Spinal cord (tissue), 10 donors: ENCODE measurements around the gene FBXO36. TPM values are rescaled to one million over a fixed set of nuclear protein-coding genes. Genes with fewer than 3 reads are reported as not detected.
"Not testable (repeated sequence)": the region's sequence is repeated elsewhere in the genome, so short reads cannot be mapped to it uniquely, and the experiment has no call there.

Experiments used
- DNase-seq, 6 donors: peaks; one replicate each; pipeline versions ENCODE4 v3.0.0 to v3.0.0-alpha.2; 2013 to 2015; ENCODE audit warnings: low spot score in 6 of 6, low read depth in 4 of 6
- H3K27ac ChIP-seq: one replicate; pipeline ENCODE4 v1.5.1; 2013; ENCODE audit warnings: low read depth, low read length, control low read depth
- H3K27me3 ChIP-seq: one replicate; pipeline ENCODE4 v1.6.1; 2013; ENCODE audit warnings: low read length; ENCODE audit not compliant: control insufficient read depth, insufficient read depth
- H3K36me3 ChIP-seq: one replicate; pipeline ENCODE4 v1.6.1; 2013; ENCODE audit warnings: low read length; ENCODE audit not compliant: control insufficient read depth, insufficient read depth
- H3K4me1 ChIP-seq: one replicate; pipeline ENCODE4 v1.6.1; 2013; ENCODE audit warnings: low read length; ENCODE audit not compliant: control insufficient read depth, insufficient read depth
- H3K4me3 ChIP-seq: one replicate; pipeline ENCODE4 v1.5.1; 2013; ENCODE audit warnings: low read depth, low read length, control low read depth
- H3K9me3 ChIP-seq: one replicate; pipeline ENCODE4 v1.6.1; 2013; ENCODE audit warnings: low read length; ENCODE audit not compliant: control insufficient read depth, insufficient read depth
- WGBS: methylation state at CpG from one replicate; pipeline ENCODE4 v1.1.5; 2013; ENCODE audit warnings: missing lambda C conversion rate; ENCODE audit not compliant: insufficient coverage; 5-methylcytosine and 5-hydroxymethylcytosine counted together
- polyA plus RNA-seq, 2 donors: library from polyadenylated mRNA; unstranded; fragments of 120-200 nt; gene quantifications; one replicate each; pipeline ENCODE4 v1.2.1, GENCODE V29; 2013; ENCODE audit not compliant: insufficient read length in 2 of 2
- total RNA-seq, 2 donors: library from RNA; depleted of rRNA in 1 of 2; stranded (reverse); fragments of 120-200 nt in 1 of 2; fragments of >200 nt in 1 of 2; gene quantifications; one replicate each; pipeline versions ENCODE4 v1.2.3 to v1.2.4, GENCODE V29; 2013 to 2014
- donor health status: healthy.

FBXO36 gene
- total and polyA plus RNA-seq, 4 donors = 6.8 to 10.6 (median 9.3) TPM

GRCh38 chr2:229952256-229952835 is 30.0 kb downstream of the FBXO36 start:
- DNase-seq = no peak
- Histone ChIP-seq H3K27ac (no peak overlapping the region), H3K4me3 (no peak overlapping the region), H3K27me3 (no peaks in the 10 kb centered on the region), H3K36me3 (no peaks in the 10 kb centered on the region), H3K9me3 (no peaks in the 10 kb centered on the region), H3K4me1 (no peaks in the 10 kb centered on the region)
- WGBS = 87% methylated on average over 5 of the region's 6 CpGs

- Histone ChIP-seq H3K27ac (no peak overlapping the region), H3K36me3 (no peaks in the 10 kb centered on the region), H3K27me3 (no peaks in the 10 kb centered on the region), H3K4me3 (no peak overlapping the region), H3K9me3 (no peaks in the 10 kb centered on the region), H3K4me1 (no peaks in the 10 kb centered on the region)
- WGBS = no CpG with 5 or more reads among the region's 1 CpG
- no peak for DNase-seq
Observed at GRCh38 chr2:229955663-229956062, 33.4 kb downstream of the FBXO36 start.

- WGBS = 74% methylated on average over 2 of the region's 3 CpGs
- no peak for DNase-seq
- H3K9me3 ChIP-seq = no peaks in the 10 kb centered on the region
- H3K27me3 ChIP-seq = no peaks in the 10 kb centered on the region
- no peaks in the 10 kb centered on the region for H3K4me1 ChIP-seq
- H3K4me3 ChIP-seq = no peak overlapping the region
- H3K27ac ChIP-seq = no peak overlapping the region
- no peaks in the 10 kb centered on the region for H3K36me3 ChIP-seq
Observed at GRCh38 chr2:229956491-229956890, 34.2 kb downstream of the FBXO36 start.

- not testable (repeated sequence) for H3K27ac ChIP-seq, H3K36me3 ChIP-seq, H3K4me3 ChIP-seq, DNase-seq, H3K27me3 ChIP-seq, H3K4me1 ChIP-seq, H3K9me3 ChIP-seq
- WGBS = 100% methylated on average over 2 of the region's 9 CpGs
Observed at GRCh38 chr2:229963596-229963995, 41.3 kb downstream of the FBXO36 start.

GRCh38 chr2:229969921-229970320 is 47.6 kb downstream of the FBXO36 start:
- H3K4me3 ChIP-seq = no peak overlapping the region
- no CpG with 5 or more reads among the region's 3 CpGs for WGBS
- no peaks in the 10 kb centered on the region for H3K4me1 ChIP-seq
- no peaks in the 10 kb centered on the region for H3K27me3 ChIP-seq
- peak in 1 of 6 donors; percentile 76 for DNase-seq
- no peaks in the 10 kb centered on the region for H3K36me3 ChIP-seq
- no peak overlapping the region for H3K27ac ChIP-seq
- no peaks in the 10 kb centered on the region for H3K9me3 ChIP-seq

- no peaks in the 10 kb centered on the region for H3K27me3 ChIP-seq
- no peak overlapping the region for H3K4me3 ChIP-seq
- H3K27ac ChIP-seq = no peak overlapping the region
- no peak for DNase-seq
- no CpG with 5 or more reads among the region's 3 CpGs for WGBS
- H3K9me3 ChIP-seq = no peaks in the 10 kb centered on the region
- H3K4me1 ChIP-seq = no peaks in the 10 kb centered on the region
- H3K36me3 ChIP-seq = no peaks in the 10 kb centered on the region
Observed at GRCh38 chr2:229970406-229970805, 48.1 kb downstream of the FBXO36 start.

DNA sequence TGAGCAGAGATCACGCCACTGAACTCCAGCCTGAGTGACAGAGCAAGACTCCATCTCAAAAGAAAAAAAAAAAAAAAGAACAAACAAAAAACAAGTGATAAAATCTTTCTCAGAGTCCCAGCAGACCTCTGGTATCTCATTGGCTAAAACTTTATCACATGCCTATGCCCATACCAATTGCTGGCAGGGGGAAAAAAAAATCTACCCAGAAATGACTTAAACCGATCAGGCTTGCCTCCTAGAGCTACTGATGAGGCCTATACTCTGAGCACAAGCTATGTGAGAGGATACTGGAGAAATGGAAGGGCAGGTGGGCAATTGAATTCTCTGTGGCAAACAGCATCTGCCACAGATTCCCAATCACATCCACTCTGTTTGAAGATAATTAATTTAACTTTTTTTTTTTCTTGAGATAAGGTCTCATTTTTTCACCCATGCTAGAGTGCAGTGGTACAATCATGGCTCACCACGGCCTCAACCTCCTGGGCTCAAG is 49.0 kb downstream of the FBXO36 start:
- DNase-seq = no peak
- no peaks in the 10 kb centered on the region for H3K9me3 ChIP-seq
- H3K4me1 ChIP-seq = no peaks in the 10 kb centered on the region
- no peaks in the 10 kb centered on the region for H3K27me3 ChIP-seq
- WGBS = no CpG with 5 or more reads among the region's 3 CpGs
- no peak overlapping the region for H3K27ac ChIP-seq
- no peak overlapping the region for H3K4me3 ChIP-seq
- no peaks in the 10 kb centered on the region for H3K36me3 ChIP-seq

DNA sequence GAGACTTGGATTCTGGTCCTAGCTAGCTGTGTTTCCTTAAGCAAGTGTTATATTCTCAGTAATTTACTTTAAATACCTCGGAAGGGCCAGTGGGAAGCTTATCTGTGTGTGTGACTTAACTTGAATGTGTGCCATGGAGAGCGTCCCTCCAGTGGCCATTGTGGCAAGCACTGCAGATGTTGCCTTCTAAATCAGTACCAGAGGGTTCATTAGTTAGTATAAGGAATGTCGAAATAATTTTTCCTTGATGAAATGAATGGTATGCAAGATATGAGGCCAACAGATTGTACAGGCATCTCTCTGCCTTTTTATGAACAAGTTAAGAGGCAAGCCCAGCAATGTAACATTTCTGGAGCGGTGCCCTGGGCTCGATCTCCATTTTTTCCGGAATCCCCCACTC is 52.0 kb downstream of the FBXO36 start:
- no peaks in the 10 kb centered on the region for H3K4me1 ChIP-seq
- H3K36me3 ChIP-seq = no peaks in the 10 kb centered on the region
- no peaks in the 10 kb centered on the region for H3K27me3 ChIP-seq
- no peak overlapping the region for H3K4me3 ChIP-seq
- WGBS = 80% methylated on average over 4 of the region's 6 CpGs
- DNase-seq = peak in 2 of 6 donors; percentile 46 to 57
- no peak overlapping the region for H3K27ac ChIP-seq
- H3K9me3 ChIP-seq = no peaks in the 10 kb centered on the region

DNA sequence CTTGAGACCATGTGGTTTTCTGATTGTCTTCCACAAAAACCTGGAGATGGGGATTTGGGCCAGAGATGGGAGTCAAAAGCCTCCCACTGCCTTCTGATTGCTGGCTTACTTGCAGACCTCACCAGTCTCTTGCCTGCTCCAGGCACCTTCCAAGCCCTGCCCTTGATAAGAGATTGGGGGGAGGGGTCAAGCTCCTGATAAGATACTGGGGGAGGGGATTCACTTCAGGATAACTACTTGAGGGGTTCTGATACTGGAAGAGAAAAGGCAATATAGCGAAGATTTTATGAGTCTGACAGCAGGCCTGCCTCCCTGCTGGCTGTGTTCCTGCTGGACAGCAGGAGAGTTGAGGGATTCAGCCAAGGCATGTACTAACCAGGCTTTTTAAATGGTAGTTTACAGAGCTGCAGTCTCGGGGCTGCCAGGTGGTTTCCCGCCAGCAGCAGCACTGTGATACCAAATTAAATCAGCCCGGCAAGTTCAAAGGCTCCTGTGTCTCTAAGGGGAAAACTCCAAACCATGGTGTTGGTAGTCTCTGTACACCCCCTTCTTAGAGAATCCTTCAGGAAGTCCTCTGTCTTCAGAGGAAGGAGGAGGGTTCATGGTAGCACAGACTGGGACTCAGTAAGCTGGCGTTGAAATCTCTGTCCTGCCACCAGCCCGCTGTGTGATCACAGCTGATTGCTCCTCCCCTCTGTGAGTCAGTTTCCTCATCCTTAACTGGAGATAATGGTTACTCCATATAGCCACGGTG is 58.3 kb downstream of the FBXO36 start:
- Histone ChIP-seq H3K9me3 (no peaks in the 10 kb centered on the region), H3K27ac (peak overlapping the region; percentile 33), H3K36me3 (no peaks in the 10 kb centered on the region), H3K27me3 (no peaks in the 10 kb centered on the region), H3K4me1 (peaks cover 12% of the 10 kb centered on the region), H3K4me3 (no peak overlapping the region)
- 25% methylated on average over 4 of the region's 7 CpGs for WGBS
- DNase-seq = peak; percentile 36 to 97 (median 54)

DNA sequence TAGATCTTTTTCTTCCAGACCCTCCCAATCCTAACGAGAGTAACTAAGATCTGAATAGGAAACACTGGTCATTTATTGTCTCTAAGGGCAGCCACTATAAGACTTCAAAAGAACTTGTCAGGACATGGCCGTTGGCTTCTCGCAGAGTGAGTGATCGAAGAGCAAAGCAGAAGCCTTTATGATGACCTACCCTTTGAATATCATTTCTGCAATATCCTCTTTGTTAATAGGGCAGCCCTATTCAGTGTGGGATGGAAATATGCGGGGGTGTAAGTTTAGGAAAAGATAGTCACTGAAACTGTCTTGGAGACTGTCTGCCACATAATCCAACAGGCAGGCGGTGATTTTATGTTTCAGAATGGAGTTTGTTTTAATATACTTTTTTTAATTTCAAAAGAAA is 70.9 kb downstream of the FBXO36 start:
- no peaks in the 10 kb centered on the region for H3K4me1 ChIP-seq
- H3K9me3 ChIP-seq = no peaks in the 10 kb centered on the region
- no peaks in the 10 kb centered on the region for H3K27me3 ChIP-seq
- H3K36me3 ChIP-seq = no peaks in the 10 kb centered on the region
- H3K27ac ChIP-seq = no peak overlapping the region
- DNase-seq = no peak
- 71% methylated on average over 3 of the region's 6 CpGs for WGBS
- H3K4me3 ChIP-seq = no peak overlapping the region
